H9 (cell line): ENCODE measurements around the gene TPD52L1. TPM values are rescaled to one million over a fixed set of nuclear protein-coding genes. Genes with fewer than 3 reads are reported as not detected.

Experiments
- DNase-seq: peaks from one replicate; pipeline ENCODE4 v3.0.0-alpha.2; 2017
- H2AFZ ChIP-seq: one replicate; pipeline ENCODE4 v1.6.1; 2013; ENCODE audit warnings: mild to moderate bottlenecking, low read length, control low read depth, moderate library complexity
- H2AK5ac ChIP-seq: 2 replicates; pipeline ENCODE4 v1.6.1; 2013; ENCODE audit warnings: low read length, control low read depth, mixed read lengths; ENCODE audit not compliant: insufficient read length
- H2BK120ac ChIP-seq: one replicate; pipeline ENCODE4 v1.6.1; 2013; ENCODE audit warnings: low read depth, mild to moderate bottlenecking, low read length, control low read depth, inconsistent platforms; ENCODE audit not compliant: poor library complexity, severe bottlenecking
- H2BK12ac ChIP-seq: 2 replicates; pipeline ENCODE4 v1.6.1; 2013; ENCODE audit warnings: low read length, control low read depth, mixed read lengths, low read depth; ENCODE audit not compliant: insufficient read length
- H2BK15ac ChIP-seq: 2 replicates; pipeline ENCODE4 v1.6.1; 2013; ENCODE audit warnings: low read depth, low read length, control low read depth
- H2BK20ac ChIP-seq: one replicate; pipeline ENCODE4 v1.6.1; 2013; ENCODE audit warnings: low read depth, mild to moderate bottlenecking, low read length, control low read depth, inconsistent platforms; ENCODE audit not compliant: poor library complexity, severe bottlenecking
- H2BK5ac ChIP-seq: 2 replicates; pipeline ENCODE4 v1.6.1; 2013; ENCODE audit warnings: low read length, control low read depth, mixed read lengths; ENCODE audit not compliant: insufficient read length
- H3K14ac ChIP-seq: 2 replicates; pipeline ENCODE4 v1.6.1; 2013; ENCODE audit warnings: low read length, control low read depth; ENCODE audit not compliant: insufficient read depth
- H3K18ac ChIP-seq: 2 replicates; pipeline ENCODE4 v1.6.1; 2013; ENCODE audit warnings: low read depth, mild to moderate bottlenecking, mixed read lengths, low read length, control low read depth; ENCODE audit not compliant: insufficient read length
- H3K23ac ChIP-seq: 2 replicates; pipeline ENCODE4 v1.6.1; 2013; ENCODE audit warnings: low read length, control low read depth, mixed read lengths, low read depth; ENCODE audit not compliant: insufficient read length
- H3K23me2 ChIP-seq: 2 replicates; pipeline ENCODE4 v1.6.1; 2013; ENCODE audit warnings: low read depth, mild to moderate bottlenecking, mixed read lengths, low read length, control low read depth; ENCODE audit not compliant: insufficient read length, poor library complexity, severe bottlenecking
- H3K27ac ChIP-seq: 2 replicates; pipeline ENCODE4 v1.5.1; 2013; ENCODE audit warnings: low read length, control low read depth, mixed read lengths, low read depth; ENCODE audit not compliant: insufficient read length
- H3K27me3 ChIP-seq: 2 replicates; pipeline ENCODE4 v1.6.1; 2013; ENCODE audit warnings: low read length, control low read depth, inconsistent platforms; ENCODE audit not compliant: insufficient read depth
- H3K4ac ChIP-seq: 2 replicates; pipeline ENCODE4 v1.6.1; 2013; ENCODE audit warnings: low read depth, mild to moderate bottlenecking, control low read depth, inconsistent platforms, low read length, moderate library complexity
- H3K4me1 ChIP-seq: 2 replicates; pipeline ENCODE4 v1.6.1; 2013; ENCODE audit warnings: low read length, control low read depth, inconsistent platforms; ENCODE audit not compliant: insufficient read depth
- H3K4me2 ChIP-seq: 2 replicates; pipeline ENCODE4 v1.6.1; 2013; ENCODE audit warnings: low read length, control low read depth, mixed read lengths; ENCODE audit not compliant: insufficient read length, insufficient read depth
- H3K56ac ChIP-seq: 2 replicates; pipeline ENCODE4 v1.6.1; 2013; ENCODE audit warnings: low read depth, mild to moderate bottlenecking, mixed read lengths, low read length, control low read depth; ENCODE audit not compliant: insufficient read length
- H3K79me1 ChIP-seq: 2 replicates; pipeline ENCODE4 v1.6.1; 2013; ENCODE audit warnings: low read depth, mild to moderate bottlenecking, moderate library complexity, low read length, control low read depth, inconsistent platforms; ENCODE audit not compliant: insufficient read depth, poor library complexity, severe bottlenecking
- H3K79me2 ChIP-seq: 2 replicates; pipeline ENCODE4 v1.6.1; 2013; ENCODE audit warnings: low read length, control low read depth, inconsistent platforms; ENCODE audit not compliant: insufficient read depth
- H3K9ac ChIP-seq: 2 replicates; pipeline ENCODE4 v1.6.1; 2013; ENCODE audit warnings: low read length, control low read depth, mixed read lengths; ENCODE audit not compliant: insufficient read length; ENCODE audit errors: extremely low read depth
- H3K9me3 ChIP-seq: one replicate; pipeline ENCODE4 v1.6.1; 2013; ENCODE audit warnings: low read depth, low read length, inconsistent platforms; ENCODE audit not compliant: control insufficient read depth
- H3T11ph ChIP-seq: one replicate; pipeline ENCODE4 v1.6.1; 2013; ENCODE audit warnings: mild to moderate bottlenecking, low read length, control low read depth, inconsistent platforms
- H4K20me1 ChIP-seq: one replicate; pipeline ENCODE4 v1.6.1; 2013; ENCODE audit not compliant: control insufficient read depth, insufficient read length, insufficient read depth
- H4K5ac ChIP-seq: 2 replicates; pipeline ENCODE4 v1.6.1; 2013; ENCODE audit warnings: low read depth, mild to moderate bottlenecking, mixed read lengths, low read length, control low read depth; ENCODE audit not compliant: insufficient read length
- H4K8ac ChIP-seq: replicated peaks from 2 replicates; pipeline ENCODE4 v1.6.1; 2013; ENCODE audit warnings: low read length, control low read depth, mixed read lengths, low read depth; ENCODE audit not compliant: insufficient read length
- H4K91ac ChIP-seq: 2 replicates; pipeline ENCODE4 v1.6.1; 2013; ENCODE audit warnings: low read depth, mild to moderate bottlenecking, moderate library complexity, mixed read lengths, low read length, control low read depth; ENCODE audit not compliant: insufficient read length
- H3K27ac Mint-ChIP-seq, 3 experiments: 2 replicates in 2 of 3; 3 replicates in 1 of 3; pipeline ENCODE4 v1.8.0; 2020 to 2021; ENCODE audit warnings: mixed read lengths in 3 of 3, mild to moderate bottlenecking in 1 of 3, moderate library complexity in 1 of 3
- H3K27me3 Mint-ChIP-seq: 2 replicates; pipeline ENCODE4 v1.8.0; 2021; ENCODE audit warnings: low read depth, mild to moderate bottlenecking, moderate library complexity, mixed read lengths
- H3K36me3 Mint-ChIP-seq, 3 experiments: 2 replicates in 2 of 3; 3 replicates in 1 of 3; pipeline ENCODE4 v1.8.0; 2020 to 2021; ENCODE audit warnings: low read depth in 3 of 3, mixed read lengths in 3 of 3; ENCODE audit not compliant: insufficient read depth in 1 of 3
- H3K4me1 Mint-ChIP-seq, 2 experiments: 2 replicates each; pipeline ENCODE4 v1.8.0; 2020; ENCODE audit warnings: mixed read lengths in 2 of 2
- H3K4me3 Mint-ChIP-seq, 2 experiments: 2 replicates in 1 of 2; 3 replicates in 1 of 2; pipeline ENCODE4 v1.8.0; 2020 to 2021; ENCODE audit warnings: mild to moderate bottlenecking in 2 of 2, mixed read lengths in 2 of 2, moderate library complexity in 1 of 2
- H3K9me3 Mint-ChIP-seq, 2 experiments: 2 replicates in 1 of 2; 3 replicates in 1 of 2; pipeline ENCODE4 v1.8.0; 2020; ENCODE audit warnings: mild to moderate bottlenecking in 2 of 2, mixed read lengths in 2 of 2, moderate library complexity in 1 of 2
- WGBS: extraction: QIAGEN DNeasy Blood & Tissue Kit; methylation state at CpG from one replicate; pipeline ENCODE4 v1.1.7; 2013; ENCODE audit warnings: missing lambda C conversion rate, low lambda C conversion rate, mixed read lengths; ENCODE audit not compliant: insufficient read length; ENCODE audit errors: extremely low coverage; 5-methylcytosine and 5-hydroxymethylcytosine counted together
- total RNA-seq: library from RNA; stranded (reverse); gene quantifications from 2 replicates; pipeline ENCODE4 v1.2.1, GENCODE V29; 2021
- TF ChIP-seq, protein P1 (sequence below): fragments of 200-600 bp; sonication (generic); conservative IDR thresholded peaks from 3 replicates; pipeline ENCODE4 v1.8.0; 2021; ENCODE audit warnings: antibody characterized with exemption, mild to moderate bottlenecking

The TPD52L1 gene
- total RNA-seq, 1 experiment from 2014 or later, result 6.6 TPM

- no CpG with 5 or more reads among the region's 1 CpG for WGBS
These were observed 35.9 kb downstream of the TPD52L1 start for GRCh38 chr6:125189494-125189893.

More at GRCh38 chr6:125189494-125189893, 35.9 kb downstream of the TPD52L1 start:
- Mint-ChIP-seq H3K27ac (no peak overlapping the region), H3K27me3 (no peaks in the 10 kb centered on the region; the same call in 1 of the 2 replicates), H3K9me3 (no peaks in the 10 kb centered on the region), H3K36me3 (no peaks in the 10 kb centered on the region), H3K4me1 (peaks cover 13 to 16% of the 10 kb centered on the region in 2 experiments), H3K4me3 (no peak overlapping the region)
- Histone ChIP-seq H2BK20ac (no peak overlapping the region), H2AK5ac (no peak overlapping the region), H2BK120ac (no peak overlapping the region), H3K9ac (no peak overlapping the region), H4K5ac (no peak overlapping the region), H3K79me2 (no peaks in the 10 kb centered on the region), H4K91ac (no peak overlapping the region), H3K4me2 (no peak overlapping the region), H2BK5ac (no peak overlapping the region), H3K23ac (no peak overlapping the region), H3K27ac (no peak overlapping the region), H2BK15ac (no peak overlapping the region), H3K9me3 (no peaks in the 10 kb centered on the region), H2AFZ (no peak overlapping the region), H3K27me3 (no peaks in the 10 kb centered on the region), H3K79me1 (no peaks in the 10 kb centered on the region), H3K23me2 (no peaks in the 10 kb centered on the region), H3K4ac (no peak overlapping the region), H2BK12ac (no peak overlapping the region), H3K14ac (no peak overlapping the region), H3T11ph (no peak overlapping the region), H3K4me1 (no peaks in the 10 kb centered on the region; the same call in 1 of the 2 replicates), H3K56ac (no peak overlapping the region), H3K18ac (no peak overlapping the region), H4K20me1 (no peaks in the 10 kb centered on the region), H4K8ac (no peak overlapping the region)
- DNase-seq, result no peak
- TF ChIP-seq, protein P1, sequence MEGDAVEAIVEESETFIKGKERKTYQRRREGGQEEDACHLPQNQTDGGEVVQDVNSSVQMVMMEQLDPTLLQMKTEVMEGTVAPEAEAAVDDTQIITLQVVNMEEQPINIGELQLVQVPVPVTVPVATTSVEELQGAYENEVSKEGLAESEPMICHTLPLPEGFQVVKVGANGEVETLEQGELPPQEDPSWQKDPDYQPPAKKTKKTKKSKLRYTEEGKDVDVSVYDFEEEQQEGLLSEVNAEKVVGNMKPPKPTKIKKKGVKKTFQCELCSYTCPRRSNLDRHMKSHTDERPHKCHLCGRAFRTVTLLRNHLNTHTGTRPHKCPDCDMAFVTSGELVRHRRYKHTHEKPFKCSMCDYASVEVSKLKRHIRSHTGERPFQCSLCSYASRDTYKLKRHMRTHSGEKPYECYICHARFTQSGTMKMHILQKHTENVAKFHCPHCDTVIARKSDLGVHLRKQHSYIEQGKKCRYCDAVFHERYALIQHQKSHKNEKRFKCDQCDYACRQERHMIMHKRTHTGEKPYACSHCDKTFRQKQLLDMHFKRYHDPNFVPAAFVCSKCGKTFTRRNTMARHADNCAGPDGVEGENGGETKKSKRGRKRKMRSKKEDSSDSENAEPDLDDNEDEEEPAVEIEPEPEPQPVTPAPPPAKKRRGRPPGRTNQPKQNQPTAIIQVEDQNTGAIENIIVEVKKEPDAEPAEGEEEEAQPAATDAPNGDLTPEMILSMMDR, result no peak
